T-helper 22 cell (primary cell): ENCODE measurements around the gene PDCD7.

Experiments used
- DNase-seq: peaks from one replicate; pipeline ENCODE4 v3.0.0-alpha.2; 2020; ENCODE audit warnings: low read depth

The PDCD7 gene

DNA sequence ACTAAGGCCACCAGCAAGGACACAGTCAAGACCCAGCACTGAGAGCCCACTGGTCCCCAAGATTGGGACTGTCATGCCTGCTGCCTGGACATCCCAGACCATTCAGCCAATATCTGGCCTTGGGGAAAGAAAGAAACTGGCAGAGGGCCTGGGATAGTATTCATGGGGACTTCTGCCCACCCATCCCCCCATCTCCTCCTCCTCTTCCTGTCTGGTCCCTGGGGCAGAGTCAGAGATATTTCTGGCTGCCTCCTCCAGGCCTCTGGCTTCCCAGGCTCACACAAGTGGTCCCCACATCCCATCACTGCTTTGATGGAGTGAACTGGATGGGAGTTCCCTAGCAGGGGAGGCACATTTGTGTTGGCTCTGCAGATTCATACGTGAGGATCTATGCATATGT is 61.6 kb downstream of the PDCD7 start:
- no peak for DNase-seq

DNA sequence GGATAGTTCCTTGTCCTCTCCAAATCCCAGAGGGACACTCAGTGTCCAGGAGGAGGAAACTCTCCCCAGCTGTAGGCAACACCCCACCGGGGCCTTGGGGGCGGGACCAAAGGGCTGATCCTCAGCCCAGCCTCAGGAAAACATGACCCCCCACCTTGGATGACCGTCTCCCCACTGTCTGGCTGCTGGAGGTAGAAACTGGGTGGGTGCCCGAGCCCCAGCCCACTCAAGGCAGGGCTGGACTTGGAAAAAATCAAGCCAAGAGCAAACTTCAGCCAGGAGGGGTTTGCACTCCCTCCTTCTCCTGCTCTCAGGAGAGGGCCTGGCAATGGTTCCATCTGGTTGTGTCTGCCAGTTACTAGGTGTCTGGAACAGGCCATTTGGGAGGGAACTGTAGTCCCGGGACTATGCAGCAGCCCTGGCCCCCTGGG is 62.2 kb downstream of the PDCD7 start:
- no peak for DNase-seq

DNA sequence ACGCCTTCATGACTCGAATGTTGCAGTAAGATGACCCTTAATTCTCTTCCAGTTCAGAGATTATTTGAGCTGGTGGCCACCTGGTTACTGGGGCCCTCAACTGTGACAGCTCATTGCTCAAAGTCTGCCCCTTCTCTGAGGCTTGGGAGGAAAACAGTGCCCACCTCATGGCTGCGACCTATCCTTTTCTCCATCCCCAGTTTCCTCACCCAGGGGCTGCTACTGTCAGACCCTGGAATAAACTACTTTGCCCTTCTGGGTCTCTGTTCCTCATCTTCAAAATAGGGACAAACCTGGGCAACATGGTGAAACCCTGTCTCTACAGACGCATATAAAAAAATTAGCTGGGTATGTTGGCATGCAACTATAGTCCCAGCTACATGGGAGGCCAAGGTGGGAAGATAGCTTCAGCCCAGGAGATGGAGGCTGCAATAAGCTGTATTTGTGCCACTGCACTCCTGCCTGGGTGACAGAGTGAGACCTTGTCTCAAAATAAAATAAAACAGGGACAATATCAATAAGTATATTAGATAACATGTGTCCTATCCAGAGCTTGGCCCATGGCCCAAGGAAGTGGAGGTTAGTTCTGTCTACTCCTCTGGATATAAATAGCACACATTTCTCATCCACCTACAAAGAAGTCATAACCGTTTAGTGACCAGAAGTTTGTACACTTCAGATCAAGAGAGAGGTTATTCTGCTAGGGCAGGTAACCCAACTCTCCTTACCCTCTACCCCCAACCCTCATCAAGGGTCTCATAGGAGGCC is 63.6 kb downstream of the PDCD7 start:
- DNase-seq: no peak

DNA sequence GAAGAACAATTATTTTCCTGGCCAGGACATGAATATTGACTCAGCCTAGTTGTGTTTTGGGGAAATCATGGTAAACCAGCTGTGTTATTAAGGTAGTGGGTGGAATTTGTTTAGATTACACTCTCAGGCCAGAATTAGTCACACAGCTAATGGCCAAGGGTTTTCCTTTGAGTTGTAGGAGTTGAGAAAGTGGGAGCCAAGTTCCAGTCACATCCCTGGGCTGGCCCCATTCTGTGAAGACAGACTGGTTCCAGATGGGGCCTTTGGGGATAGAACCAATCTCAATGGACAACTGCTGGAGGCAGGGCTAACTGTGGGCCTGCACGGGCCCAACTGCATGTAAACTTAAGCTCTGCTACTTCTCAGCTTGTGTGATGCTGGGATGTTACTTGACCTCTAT is 64.4 kb downstream of the PDCD7 start:
- DNase-seq: no peak

DNA sequence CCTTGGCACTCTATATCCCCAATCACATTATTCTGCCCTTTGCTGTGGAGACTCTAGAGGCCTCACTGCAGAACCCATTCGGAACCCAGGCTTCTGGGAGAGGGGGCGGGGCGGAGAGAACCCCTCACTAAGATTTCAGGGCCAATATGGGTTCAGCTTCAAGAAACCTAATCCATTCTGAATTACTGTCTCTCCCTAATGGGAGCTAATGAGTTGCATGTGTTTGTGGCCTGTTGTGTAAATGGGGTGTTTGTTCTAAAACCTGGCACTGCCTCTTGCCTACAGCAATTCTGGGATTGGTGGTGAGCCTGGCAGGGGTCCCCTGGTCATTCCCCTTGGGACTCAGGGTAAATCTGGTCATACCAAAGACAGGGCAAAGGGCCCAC is 65.2 kb downstream of the PDCD7 start:
- DNase-seq: no peak

DNA sequence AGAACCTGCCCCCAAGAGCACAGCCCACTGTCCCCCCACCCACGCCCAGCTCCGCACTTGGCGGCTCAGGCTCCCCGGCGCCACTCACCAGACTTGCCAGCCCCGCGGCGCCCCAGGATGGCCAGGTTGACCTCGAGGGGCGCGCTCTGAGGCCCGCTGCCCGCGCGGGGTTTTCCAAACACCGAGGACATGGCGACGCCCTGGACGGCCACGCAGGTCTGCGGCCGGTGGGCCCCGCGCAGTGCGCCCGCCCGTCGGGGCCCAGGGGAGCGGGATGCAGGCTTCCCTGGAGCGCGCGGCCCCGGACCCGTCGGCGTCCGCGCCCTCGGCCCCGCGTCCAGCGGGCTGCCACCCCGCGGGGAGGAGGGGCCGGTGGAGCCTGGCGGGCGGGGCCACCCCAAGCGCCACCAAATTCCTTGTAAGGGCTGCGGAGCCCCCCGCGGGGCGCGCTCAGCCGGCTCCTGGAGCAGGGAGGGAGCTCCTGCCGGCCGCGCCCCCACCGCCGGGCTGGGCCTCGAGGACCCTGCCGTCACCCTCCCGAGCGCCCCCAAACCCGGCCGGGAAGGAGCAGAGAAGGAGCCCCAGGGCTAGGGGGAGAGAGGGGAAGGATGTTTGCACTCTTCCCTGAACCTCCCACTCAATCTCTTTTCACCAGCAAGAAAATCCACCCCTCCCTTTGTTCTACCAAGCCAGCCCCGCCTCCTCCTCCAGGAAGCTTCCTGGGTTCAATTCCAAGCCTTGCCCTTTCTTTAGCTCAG is 65.8 kb downstream of the PDCD7 start, which contains the start of gene RASL12:
Gene RASL12, minus strand, starts transcription at position 347 of the 758 bp plus-strand sequence. Its CDS starts 156 bp downstream, at position 191.
- no peak for DNase-seq
